GM18511 (cell line): Measurements from ENCODE around the gene MRTFA.

Source experiments
- ATAC-seq: cut with Tn5 transposase; IDR thresholded peaks from one replicate; pipeline ENCODE4 v1.9.1; 2021; ENCODE audit warnings: mild to moderate bottlenecking, moderate library complexity; ENCODE audit not compliant: unreplicated experiment

MRTFA gene

GRCh38 chr22:40366068-40366467 lies 270.5 kb downstream of the MRTFA start:
- no peak for ATAC-seq

DNA sequence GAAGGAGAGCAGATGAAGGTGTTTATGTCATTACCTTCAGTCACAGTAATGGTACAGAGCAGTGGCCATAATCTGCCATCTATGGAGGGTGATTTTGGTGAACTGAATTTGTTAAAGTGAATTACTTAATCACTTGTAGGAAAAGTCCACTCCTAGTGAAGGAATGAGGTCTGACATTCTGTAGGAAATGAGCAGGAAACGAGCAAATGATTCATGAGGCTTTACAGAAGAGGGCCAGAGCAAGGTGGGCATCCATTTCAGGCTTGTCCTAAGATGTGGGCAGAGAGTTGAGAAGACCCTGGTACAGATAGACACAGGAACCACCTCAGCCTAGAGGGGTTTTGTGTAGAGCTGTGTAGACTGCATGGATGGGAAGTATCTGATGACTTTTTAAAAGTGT lies 272.1 kb downstream of the MRTFA start:
- no peak for ATAC-seq

DNA sequence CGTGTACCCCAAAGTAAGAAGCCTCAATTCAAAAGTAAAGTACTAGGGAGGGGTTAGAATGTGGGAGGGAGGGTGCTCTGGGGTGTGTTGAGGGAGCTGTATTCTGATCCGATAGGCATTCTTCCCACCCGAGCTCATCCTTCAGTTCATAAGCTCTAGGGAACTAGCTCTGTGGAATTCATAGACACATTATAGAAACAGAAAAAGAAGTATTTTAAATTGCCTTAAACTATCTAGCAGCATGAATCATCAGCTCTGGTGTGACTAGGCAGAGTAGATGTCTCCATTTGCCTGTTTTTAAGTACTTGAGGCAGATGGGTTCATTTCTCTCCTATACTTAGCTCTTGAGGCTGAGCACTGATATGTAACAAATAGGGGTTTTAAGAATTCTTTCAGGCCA lies 273.5 kb downstream of the MRTFA start:
- ATAC-seq: no peak

DNA sequence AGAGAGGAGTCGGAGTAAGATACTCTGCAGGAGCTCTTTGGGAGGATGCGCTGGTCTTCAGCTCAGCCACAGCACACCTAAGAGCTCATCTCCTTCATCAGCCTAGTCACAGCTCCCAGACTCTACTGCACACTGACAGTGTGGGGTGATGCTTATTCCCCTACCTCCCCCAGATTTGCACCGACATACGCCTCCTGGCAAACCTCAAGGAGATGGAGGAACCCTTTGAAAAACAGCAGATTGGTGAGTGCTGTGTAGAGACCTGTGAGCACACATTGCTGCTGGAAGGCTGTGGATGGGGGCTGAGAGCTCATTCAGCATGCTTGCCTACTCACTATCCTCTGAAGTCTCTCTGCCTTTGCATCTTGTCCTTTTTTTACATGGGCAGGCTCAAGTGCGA lies 275.4 kb downstream of the MRTFA start:
- ATAC-seq: no peak
